Keratinocyte (primary cell): ENCODE measurements around the gene CCDC60.

ENCODE experiments used
- CTCF ChIP-seq, 3 experiments: IDR thresholded peaks in 1 of 3; conservative IDR thresholded peaks in 1 of 3; optimal IDR thresholded peaks in 1 of 3; 2 replicates in 2 of 3; 3 replicates in 1 of 3; pipeline versions ENCODE3 to v1.5.1; 2011; ENCODE audit warnings: low read length in 3 of 3, mild to moderate bottlenecking in 3 of 3, moderate library complexity in 2 of 3, control low read depth in 1 of 3, inconsistent platforms in 1 of 3; ENCODE audit not compliant: insufficient read depth in 2 of 3; ENCODE audit errors: extremely low read depth in 1 of 3
- EZH2 ChIP-seq: IDR thresholded peaks from one replicate; pipeline ENCODE4 v1.6.1; 2012; ENCODE audit warnings: inconsistent platforms, mild to moderate bottlenecking, low read length, moderate library complexity

GRCh38 chr12:119415714-119416113 lies 81.2 kb downstream of the CCDC60 start:
- TF ChIP-seq CTCF (optimal IDR thresholded peaks at IDR 0.05 in 1 of 3, IDR thresholded peaks at IDR 0.05 in 1 of 3, conservative IDR thresholded peaks at IDR 0.05 in 1 of 3; ENCODE audit: extremely low read depth in 1 of 3, insufficient read depth in 2 of 3, low read length in 3 of 3), result no peak
- TF ChIP-seq EZH2, result no peak
